ENCODE data around the gene GJB2.

Gene GJB2

DNA sequence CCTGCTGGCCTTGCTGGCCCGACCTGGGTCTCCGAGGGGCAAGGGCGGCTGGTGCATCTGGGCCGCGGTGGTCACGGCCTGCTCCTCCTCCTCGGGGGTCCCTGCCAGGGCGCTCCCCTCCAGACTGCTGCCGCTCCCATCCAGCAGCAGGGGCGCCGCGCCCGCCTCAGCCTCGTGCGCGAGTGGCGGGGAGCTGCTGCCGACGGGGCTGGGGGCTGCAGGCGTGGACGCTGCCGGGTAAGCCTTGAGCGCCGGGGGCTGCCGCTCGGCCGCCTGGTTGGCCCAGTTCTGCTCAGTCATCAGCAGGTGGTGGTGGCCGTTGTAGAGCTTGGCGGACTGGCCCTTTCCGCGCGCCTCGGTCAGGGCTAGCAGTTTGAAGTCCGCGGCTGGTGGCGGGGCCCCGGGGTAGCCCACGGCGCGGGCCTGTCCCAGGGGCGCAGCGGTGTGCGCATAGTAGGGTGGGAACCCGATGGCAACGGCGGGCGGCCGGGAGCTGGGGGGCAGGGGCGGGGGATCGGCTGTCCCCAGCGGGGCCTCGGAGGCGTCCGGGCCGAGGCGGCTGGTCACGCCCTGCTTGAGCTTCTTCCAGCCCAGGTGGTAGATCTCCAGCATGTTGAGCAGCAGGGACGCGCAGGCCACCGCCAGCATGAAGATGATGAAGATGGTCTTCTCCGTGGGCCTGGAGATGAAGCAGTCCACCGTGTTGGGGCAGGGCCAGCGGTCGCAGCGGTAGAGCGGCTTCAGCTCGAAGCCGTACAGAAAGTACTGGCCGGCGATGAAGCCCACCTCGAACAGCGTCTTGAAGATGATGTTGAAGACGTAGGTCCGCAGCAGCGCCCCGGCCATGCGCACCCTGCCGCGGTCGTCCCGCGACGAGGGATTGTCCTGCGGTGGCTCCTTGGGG is 50.5 kb downstream of the GJB2 start:
- Histone ChIP-seq H4K20me1 (ENCODE audit: low read depth, low read length) (no peaks in the 10 kb centered on the region), H3K27me3 (ENCODE audit: low read length) (no peaks in the 10 kb centered on the region), H2AFZ (ENCODE audit: low read depth, low read length, severe bottlenecking) (no peak overlapping the region), H3F3A (ENCODE audit: insufficient read depth) (no peaks in the 10 kb centered on the region; the same call in 1 of the 2 replicates), H3K79me2 (ENCODE audit: insufficient read depth, low read length) (no peaks in the 10 kb centered on the region), H3K9me2 (replicated peaks; ENCODE audit: insufficient read depth, low read length) (no peaks in the 10 kb centered on the region), H3K4me2 (ENCODE audit: low read depth, low read length, poor library complexity, severe bottlenecking) (no peak overlapping the region), H3K9ac (ENCODE audit: low read length) (no peak overlapping the region), H3K4me3 (ENCODE audit: insufficient read depth, low read length, poor library complexity, severe bottlenecking) (no peak overlapping the region), H3K27ac (ENCODE audit: low read depth, low read length) (no peak overlapping the region), H3K36me3 (ENCODE audit: low read length) (no peaks in the 10 kb centered on the region), H3K9me3 (ENCODE audit: insufficient read depth, low read length) (no peaks in the 10 kb centered on the region)
- TF ChIP-seq EZH2phosphoT487 (conservative IDR thresholded peaks at IDR 0.05; ENCODE audit: low read length), result no peak
- TF ChIP-seq, protein P1, sequence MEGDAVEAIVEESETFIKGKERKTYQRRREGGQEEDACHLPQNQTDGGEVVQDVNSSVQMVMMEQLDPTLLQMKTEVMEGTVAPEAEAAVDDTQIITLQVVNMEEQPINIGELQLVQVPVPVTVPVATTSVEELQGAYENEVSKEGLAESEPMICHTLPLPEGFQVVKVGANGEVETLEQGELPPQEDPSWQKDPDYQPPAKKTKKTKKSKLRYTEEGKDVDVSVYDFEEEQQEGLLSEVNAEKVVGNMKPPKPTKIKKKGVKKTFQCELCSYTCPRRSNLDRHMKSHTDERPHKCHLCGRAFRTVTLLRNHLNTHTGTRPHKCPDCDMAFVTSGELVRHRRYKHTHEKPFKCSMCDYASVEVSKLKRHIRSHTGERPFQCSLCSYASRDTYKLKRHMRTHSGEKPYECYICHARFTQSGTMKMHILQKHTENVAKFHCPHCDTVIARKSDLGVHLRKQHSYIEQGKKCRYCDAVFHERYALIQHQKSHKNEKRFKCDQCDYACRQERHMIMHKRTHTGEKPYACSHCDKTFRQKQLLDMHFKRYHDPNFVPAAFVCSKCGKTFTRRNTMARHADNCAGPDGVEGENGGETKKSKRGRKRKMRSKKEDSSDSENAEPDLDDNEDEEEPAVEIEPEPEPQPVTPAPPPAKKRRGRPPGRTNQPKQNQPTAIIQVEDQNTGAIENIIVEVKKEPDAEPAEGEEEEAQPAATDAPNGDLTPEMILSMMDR (IDR thresholded peaks at IDR 0.05; ENCODE audit: insufficient read depth, low read length, poor library complexity, severe bottlenecking), result no peak

DNA sequence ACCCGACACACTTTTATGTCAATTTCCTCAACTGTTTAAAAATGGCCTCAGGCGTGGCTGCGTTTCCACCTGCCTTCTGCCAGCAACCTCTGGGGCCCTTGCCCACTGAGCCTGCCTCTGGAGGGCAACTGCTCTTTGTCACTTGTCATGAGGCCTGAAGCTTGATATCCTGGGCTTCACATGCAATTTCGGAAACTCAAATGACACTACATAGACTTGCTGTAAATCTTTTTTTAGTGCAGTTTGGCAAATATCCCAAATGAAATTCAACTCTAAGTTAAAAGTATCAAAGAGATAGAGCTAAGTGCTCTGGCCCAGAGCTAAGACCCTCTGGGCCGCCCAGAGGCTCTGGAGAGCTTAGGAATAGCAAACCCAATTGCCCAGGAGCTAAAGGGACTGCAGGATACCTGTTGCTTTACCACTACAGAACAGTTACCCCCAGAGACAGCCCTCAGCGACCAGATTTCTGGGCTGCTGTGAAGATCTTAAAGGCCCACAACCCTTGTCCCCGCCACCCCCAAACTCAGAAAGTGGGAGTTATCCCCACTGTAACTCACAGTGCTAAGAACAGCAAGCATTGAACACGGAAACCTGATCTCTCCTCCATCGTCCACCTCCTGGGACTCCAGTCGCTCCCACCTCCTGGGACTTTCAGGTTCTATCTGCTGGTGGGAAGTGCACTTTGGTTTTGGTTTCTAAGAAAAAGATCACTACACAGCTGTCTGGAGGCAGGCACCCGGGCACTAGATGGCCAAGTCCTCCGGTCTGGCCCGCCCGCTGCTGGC is 51.3 kb downstream of the GJB2 start:
- H3K27me3 ChIP-seq (ENCODE audit: low read length), result no peaks in the 10 kb centered on the region
- H3K9ac ChIP-seq (ENCODE audit: low read length), result no peak overlapping the region
- H3K27ac ChIP-seq (ENCODE audit: low read depth, low read length), result no peak overlapping the region
- H3K79me2 ChIP-seq (ENCODE audit: insufficient read depth, low read length), result no peaks in the 10 kb centered on the region
- H3K9me2 ChIP-seq (replicated peaks; ENCODE audit: insufficient read depth, low read length), result no peaks in the 10 kb centered on the region
- no peaks in the 10 kb centered on the region for H4K20me1 ChIP-seq (ENCODE audit: low read depth, low read length)
- no peak overlapping the region for H3K4me2 ChIP-seq (ENCODE audit: low read depth, low read length, poor library complexity, severe bottlenecking)
- H3K36me3 ChIP-seq (ENCODE audit: low read length), result no peaks in the 10 kb centered on the region
- TF ChIP-seq, protein P1 (IDR thresholded peaks at IDR 0.05; ENCODE audit: insufficient read depth, low read length, poor library complexity, severe bottlenecking), result no peak
- TF ChIP-seq EZH2phosphoT487 (conservative IDR thresholded peaks at IDR 0.05; ENCODE audit: low read length), result no peak
- H3K4me3 ChIP-seq (ENCODE audit: insufficient read depth, low read length, poor library complexity, severe bottlenecking), result no peak overlapping the region
- H3F3A ChIP-seq (ENCODE audit: insufficient read depth), result no peaks in the 10 kb centered on the region; the same call in 1 of the 2 replicates
- H2AFZ ChIP-seq (ENCODE audit: low read depth, low read length, severe bottlenecking), result no peak overlapping the region
- no peaks in the 10 kb centered on the region for H3K9me3 ChIP-seq (ENCODE audit: insufficient read depth, low read length)

DNA sequence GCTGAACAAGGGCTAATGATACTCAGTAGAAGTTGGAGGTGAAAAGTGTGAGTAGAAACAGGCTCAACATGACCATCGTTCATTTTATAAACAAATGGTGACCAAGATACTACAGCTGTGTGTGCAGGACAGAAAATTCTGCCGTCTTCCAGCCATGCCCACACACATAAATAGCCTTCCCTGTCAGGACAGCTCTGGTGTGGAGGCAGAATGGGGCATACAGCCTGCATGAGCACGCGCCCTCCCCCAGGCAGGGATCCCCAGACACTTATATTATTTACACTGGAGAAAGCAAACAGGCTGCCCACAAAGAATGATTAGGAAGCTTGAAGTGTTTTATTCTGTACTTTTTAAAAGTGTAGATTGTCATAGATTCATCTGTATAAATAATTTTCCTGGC is 52.3 kb downstream of the GJB2 start:
- no peaks in the 10 kb centered on the region for H3K9me2 ChIP-seq (replicated peaks; ENCODE audit: insufficient read depth, low read length)
- no peaks in the 10 kb centered on the region; the same call in 1 of the 2 replicates for H3F3A ChIP-seq (ENCODE audit: insufficient read depth)
- TF ChIP-seq, protein P1 (IDR thresholded peaks at IDR 0.05; ENCODE audit: insufficient read depth, low read length, poor library complexity, severe bottlenecking), result no peak
- no peak for TF ChIP-seq EZH2phosphoT487 (conservative IDR thresholded peaks at IDR 0.05; ENCODE audit: low read length)
- H3K27ac ChIP-seq (ENCODE audit: low read depth, low read length), result no peak overlapping the region
- no peak overlapping the region for H3K4me3 ChIP-seq (ENCODE audit: insufficient read depth, low read length, poor library complexity, severe bottlenecking)
- no peaks in the 10 kb centered on the region for H3K9me3 ChIP-seq (ENCODE audit: insufficient read depth, low read length)
- no peaks in the 10 kb centered on the region for H3K36me3 ChIP-seq (ENCODE audit: low read length)
- H3K79me2 ChIP-seq (ENCODE audit: insufficient read depth, low read length), result no peaks in the 10 kb centered on the region
- no peak overlapping the region for H2AFZ ChIP-seq (ENCODE audit: low read depth, low read length, severe bottlenecking)
- no peak overlapping the region for H3K4me2 ChIP-seq (ENCODE audit: low read depth, low read length, poor library complexity, severe bottlenecking)
- no peak overlapping the region for H3K9ac ChIP-seq (ENCODE audit: low read length)
- no peaks in the 10 kb centered on the region for H4K20me1 ChIP-seq (ENCODE audit: low read depth, low read length)
- no peaks in the 10 kb centered on the region for H3K27me3 ChIP-seq (ENCODE audit: low read length)

All from SU-DHL-6 (cell line).